Endothelial cell (in vitro differentiated cells): ENCODE measurements around the gene BCKDHB. TPM values are rescaled to one million over a fixed set of nuclear protein-coding genes. Genes with fewer than 3 reads are reported as not detected.

Source experiments
- DNase-seq: peaks from one replicate; pipeline ENCODE4 v3.0.0; 2021; ENCODE audit warnings: low spot score
- H3K27ac Mint-ChIP-seq: one replicate; pipeline ENCODE4 v1.8.0; 2021; ENCODE audit warnings: mixed read lengths, inconsistent platforms; ENCODE audit not compliant: unreplicated experiment
- H3K27me3 Mint-ChIP-seq: one replicate; pipeline ENCODE4 v1.8.0; 2021; ENCODE audit warnings: mild to moderate bottlenecking, moderate library complexity, mixed read lengths, inconsistent platforms; ENCODE audit not compliant: unreplicated experiment
- H3K36me3 Mint-ChIP-seq: one replicate; pipeline ENCODE4 v1.8.0; 2021; ENCODE audit warnings: mild to moderate bottlenecking, low read depth, mixed read lengths, inconsistent platforms; ENCODE audit not compliant: unreplicated experiment
- H3K4me1 Mint-ChIP-seq: one replicate; pipeline ENCODE4 v1.8.0; 2021; ENCODE audit warnings: mild to moderate bottlenecking, mixed read lengths, inconsistent platforms; ENCODE audit not compliant: unreplicated experiment
- H3K4me3 Mint-ChIP-seq: one replicate; pipeline ENCODE4 v1.8.0; 2021; ENCODE audit warnings: mild to moderate bottlenecking, mixed read lengths, inconsistent platforms; ENCODE audit not compliant: unreplicated experiment
- H3K9me3 Mint-ChIP-seq: one replicate; pipeline ENCODE4 v1.8.0; 2021; ENCODE audit warnings: mixed read lengths, inconsistent platforms; ENCODE audit not compliant: unreplicated experiment
- CTCF ChIP-seq: fragments of 200-600 bp; sonication (generic); IDR thresholded peaks from one replicate; pipeline ENCODE4 v1.5.0; 2021; ENCODE audit warnings: antibody characterized with exemption; ENCODE audit not compliant: unreplicated experiment
- total RNA-seq: library from RNA; stranded (reverse); fragmentation: NEBNext Ultra II Directional; extraction: Animal tissue kit (Norgen Biotek cat#: 25700); gene quantifications from one replicate; pipeline ENCODE4 v1.2.1, GENCODE V29; 2021; ENCODE audit not compliant: unreplicated experiment

The BCKDHB gene
- total RNA-seq, 1 donor from 2014 or later: 15.3 TPM

DNA sequence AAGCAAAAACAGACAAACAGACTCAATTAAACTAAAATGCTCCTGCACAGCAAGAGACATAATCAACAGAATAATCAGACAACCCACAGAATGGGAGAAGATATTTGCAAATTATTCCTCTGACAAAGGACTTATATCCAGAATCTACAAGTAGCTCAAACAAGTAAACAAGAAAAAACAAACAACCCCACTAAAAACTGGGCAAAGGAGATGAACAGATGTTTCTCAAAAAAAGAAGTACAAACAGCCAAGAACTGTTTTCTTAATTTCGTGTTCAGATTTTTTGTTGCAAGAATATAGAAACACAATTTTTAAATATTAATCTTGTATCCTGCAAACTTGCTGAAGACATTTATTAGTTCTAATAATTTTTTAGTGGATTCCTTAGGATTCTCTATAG is 274.1 kb downstream of the BCKDHB start:
- TF ChIP-seq CTCF: no peak
- Mint-ChIP-seq H3K36me3 (no peaks in the 10 kb centered on the region), H3K4me1 (no peaks in the 10 kb centered on the region), H3K27ac (no peak overlapping the region), H3K4me3 (no peak overlapping the region), H3K27me3 (no peaks in the 10 kb centered on the region), H3K9me3 (no peaks in the 10 kb centered on the region)
- DNase-seq: no peak

- no peak for DNase-seq
Measured at GRCh38 chr6:80382811-80383210, 276.3 kb downstream of the BCKDHB start.

DNA sequence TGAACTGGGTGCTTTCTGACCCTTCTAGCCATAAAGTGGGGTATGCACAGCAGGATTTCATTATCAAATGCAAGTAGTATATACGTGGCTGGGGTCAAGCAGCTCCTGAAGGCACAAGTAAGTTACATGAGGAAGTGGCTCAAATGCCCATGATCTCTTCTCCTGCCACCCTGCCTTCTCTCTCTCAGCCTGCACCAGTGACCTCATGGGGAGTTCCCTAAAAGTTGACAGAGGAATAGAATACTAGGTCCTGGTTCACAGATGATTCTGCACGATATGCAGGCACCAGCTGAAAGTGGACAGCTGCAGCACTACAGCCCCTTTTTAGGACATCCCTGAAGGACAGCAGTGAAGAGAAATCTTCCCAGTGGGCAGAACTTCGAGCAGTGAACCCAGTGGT is 282.0 kb downstream of the BCKDHB start:
- no peak overlapping the region for H3K27ac Mint-ChIP-seq
- TF ChIP-seq CTCF: no peak
- DNase-seq: no peak
- peaks cover 3% of the 10 kb centered on the region for H3K36me3 Mint-ChIP-seq
- H3K27me3 Mint-ChIP-seq: peaks cover 4% of the 10 kb centered on the region
- no peak overlapping the region for H3K4me3 Mint-ChIP-seq
- no peaks in the 10 kb centered on the region for H3K9me3 Mint-ChIP-seq
- peaks cover 2% of the 10 kb centered on the region for H3K4me1 Mint-ChIP-seq

More at GRCh38 chr6:80382811-80383210, 276.3 kb downstream of the BCKDHB start:
- Mint-ChIP-seq H3K4me1 (no peaks in the 10 kb centered on the region), H3K36me3 (no peaks in the 10 kb centered on the region), H3K27me3 (no peaks in the 10 kb centered on the region), H3K27ac (no peak overlapping the region), H3K4me3 (no peak overlapping the region), H3K9me3 (no peaks in the 10 kb centered on the region)
- TF ChIP-seq CTCF: no peak

Other genes with a start within 250 kb of the BCKDHB start
- 3.3 TPM for gene ELOVL4, start 159.1 kb upstream of the BCKDHB start, total RNA-seq
- 6.6 TPM for gene TTK, start 102.0 kb upstream of the BCKDHB start, total RNA-seq